ENCODE results near the gene UMPS.

The UMPS gene

GRCh38 chr3:124774327-124774718 lies 44.1 kb downstream of the UMPS start:
- no peak for TF ChIP-seq CTCF (IDR thresholded peaks at IDR 0.05; ENCODE audit: low read depth, low read length)
- DNase-seq (ENCODE audit: extremely low read depth, low read depth): no peak

- TF ChIP-seq CTCF (IDR thresholded peaks at IDR 0.05; ENCODE audit: low read depth, low read length): no peak
- DNase-seq (ENCODE audit: extremely low read depth, low read depth): no peak
Observed at GRCh38 chr3:124774841-124775402, 44.7 kb downstream of the UMPS start.

- TF ChIP-seq CTCF (IDR thresholded peaks at IDR 0.05; ENCODE audit: low read depth, low read length): no peak
- no peak for DNase-seq (ENCODE audit: extremely low read depth, low read depth)
Observed at GRCh38 chr3:124775877-124776276, 45.6 kb downstream of the UMPS start.

- no peak for TF ChIP-seq CTCF (IDR thresholded peaks at IDR 0.05; ENCODE audit: low read depth, low read length)
- DNase-seq (ENCODE audit: extremely low read depth, low read depth): no peak
Observed at GRCh38 chr3:124776856-124777255, 46.6 kb downstream of the UMPS start.

GRCh38 chr3:124777762-124778470 lies 47.7 kb downstream of the UMPS start:
- TF ChIP-seq CTCF (IDR thresholded peaks at IDR 0.05; ENCODE audit: low read depth, low read length): no peak

GRCh38 chr3:124779116-124779515 lies 48.9 kb downstream of the UMPS start:
- TF ChIP-seq CTCF (IDR thresholded peaks at IDR 0.05; ENCODE audit: low read depth, low read length): no peak
- no peak for DNase-seq (ENCODE audit: extremely low read depth, low read depth)

More at GRCh38 chr3:124777762-124778470, 47.7 kb downstream of the UMPS start:
- DNase-seq (ENCODE audit: extremely low read depth, low read depth): no peak

- no peak for TF ChIP-seq CTCF (IDR thresholded peaks at IDR 0.05; ENCODE audit: low read depth, low read length)
- DNase-seq (ENCODE audit: extremely low read depth, low read depth): no peak
Observed at GRCh38 chr3:124779751-124780191, 49.5 kb downstream of the UMPS start.
